ENCODE results near the gene CNOT1. TPM values are rescaled to one million over a fixed set of nuclear protein-coding genes. Genes with fewer than 3 reads are reported as not detected.
A peak's percentile ranks its signal among the peaks of the same experiment; 100 is the strongest.
"Not testable (repeated sequence)": the region's sequence is repeated elsewhere in the genome, so short reads cannot be mapped to it uniquely, and the experiment has no call there.

Gene CNOT1
- 100 to 1,000 TPM; 306 to 397 TPM for total RNA-seq

DNA sequence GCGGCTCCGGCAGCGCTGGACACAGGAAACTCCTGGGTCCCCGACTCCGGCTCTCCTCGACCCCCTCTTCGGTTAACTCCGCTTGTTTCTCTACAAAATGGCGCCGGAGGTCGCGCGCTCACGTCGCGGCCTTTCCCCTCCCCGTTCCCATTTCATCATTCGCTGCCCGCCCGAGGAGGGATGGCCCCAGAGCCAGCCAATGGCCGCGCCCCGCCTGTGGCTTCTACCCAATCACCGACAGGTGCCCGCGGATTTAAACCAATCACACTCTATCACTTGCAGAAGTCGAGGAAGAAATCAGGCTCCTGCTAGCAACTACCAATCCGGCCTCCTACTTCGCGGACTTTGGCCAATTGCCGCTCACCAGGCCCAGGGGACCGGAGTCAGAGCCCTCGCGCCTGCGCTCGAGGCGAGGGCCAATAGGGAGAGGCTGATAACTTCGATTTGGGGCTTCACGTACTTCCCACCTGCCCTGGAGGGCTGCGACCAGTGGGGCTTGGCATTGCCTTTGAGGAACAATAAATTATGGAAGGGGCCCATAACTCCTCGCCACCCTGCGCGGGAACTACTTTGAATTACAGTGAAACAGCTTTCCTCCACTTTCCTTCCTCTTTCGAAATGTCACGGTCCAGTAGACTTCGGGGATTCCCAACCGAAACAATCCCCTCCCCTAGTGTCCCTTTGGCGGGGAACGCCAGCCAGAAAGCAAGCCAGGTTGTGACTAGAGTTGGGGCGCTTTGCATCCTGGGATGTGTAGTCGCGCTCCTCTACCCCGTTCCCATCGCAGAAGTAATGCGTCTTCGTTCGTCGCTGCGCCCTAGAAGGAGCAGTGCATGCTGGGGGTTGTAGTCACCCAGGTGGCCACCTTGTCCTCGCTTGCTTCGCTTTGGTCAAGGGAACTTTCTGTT, at the start of gene CNOT1:
CNOT1 (minus strand) TSS at position 94 of the 908 bp plus-strand sequence. CDS start 30,489 bp downstream, outside the sequence.
- Mint-ChIP-seq H3K4me1 (ENCODE audit: low read depth in 2 of 2) (peaks cover 18 to 27% of the 10 kb centered on the region in 2 donors), H3K36me3 (peaks cover 6% of the 10 kb centered on the region), H3K4me3 (peak within 1 kb of the TSS; percentile 89), H3K27me3 (no peaks in the 10 kb centered on the region), H3K27ac (peak within 1 kb of the TSS; percentile 97), H3K9me3 (no peaks in the 10 kb centered on the region)
- ATAC-seq, result peak; percentile 94 to 95
- peak; percentile 98 for DNase-seq (ENCODE audit: low spot score)

- DNase-seq (ENCODE audit: low spot score) (no peak), ATAC-seq (no peak)
- no peaks in the 10 kb centered on the region for H3K9me3 Mint-ChIP-seq
- no peak overlapping the region for H3K27ac Mint-ChIP-seq
- H3K27me3 Mint-ChIP-seq, result no peaks in the 10 kb centered on the region
- H3K4me1 Mint-ChIP-seq (ENCODE audit: low read depth in 2 of 2), result peaks cover 7 to 13% of the 10 kb centered on the region in 2 donors
- H3K36me3 Mint-ChIP-seq, result no peaks in the 10 kb centered on the region
- no peak overlapping the region for H3K4me3 Mint-ChIP-seq
Observed at GRCh38 chr16:58678716-58679115, 49.1 kb upstream of the CNOT1 start.

DNA sequence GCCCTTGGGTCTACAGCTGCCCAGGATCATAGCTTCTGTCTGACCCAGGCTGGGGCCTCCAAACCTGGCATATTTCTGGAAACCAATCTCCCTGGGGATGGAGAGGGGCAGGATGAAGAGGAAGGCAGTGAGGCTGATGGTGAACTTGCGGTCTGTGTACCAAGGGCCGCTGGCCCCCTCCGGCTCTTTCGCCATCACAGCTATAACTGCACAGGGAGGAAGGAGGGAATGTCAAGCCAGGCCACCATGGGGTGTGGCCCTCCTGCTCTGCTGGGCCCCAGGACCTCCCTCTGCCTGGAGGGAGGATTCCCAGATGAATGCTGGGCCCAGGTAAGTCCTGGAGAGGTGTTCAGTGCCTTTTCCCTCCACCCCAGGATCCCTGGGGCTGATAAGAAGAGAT, 48.6 kb upstream of the CNOT1 start:
- Mint-ChIP-seq H3K27ac (peak overlapping the region in 1 of 2 donors; percentile 61), H3K27me3 (no peaks in the 10 kb centered on the region), H3K4me1 (ENCODE audit: low read depth in 2 of 2) (peaks cover 3 to 8% of the 10 kb centered on the region in 2 donors), H3K9me3 (no peaks in the 10 kb centered on the region), H3K4me3 (no peak overlapping the region), H3K36me3 (no peaks in the 10 kb centered on the region)
- ATAC-seq (peak in 1 of 2 donors; percentile 28), DNase-seq (ENCODE audit: low spot score) (no peak)

GRCh38 chr16:58670946-58671583, 41.4 kb upstream of the CNOT1 start:
- ATAC-seq (no peak), DNase-seq (ENCODE audit: low spot score) (no peak)
- Mint-ChIP-seq H3K4me3 (no peak overlapping the region), H3K27me3 (no peaks in the 10 kb centered on the region), H3K9me3 (no peaks in the 10 kb centered on the region), H3K27ac (no peak overlapping the region), H3K36me3 (no peaks in the 10 kb centered on the region), H3K4me1 (ENCODE audit: low read depth in 2 of 2) (peaks cover 0 to 4% of the 10 kb centered on the region in 2 donors)

DNA sequence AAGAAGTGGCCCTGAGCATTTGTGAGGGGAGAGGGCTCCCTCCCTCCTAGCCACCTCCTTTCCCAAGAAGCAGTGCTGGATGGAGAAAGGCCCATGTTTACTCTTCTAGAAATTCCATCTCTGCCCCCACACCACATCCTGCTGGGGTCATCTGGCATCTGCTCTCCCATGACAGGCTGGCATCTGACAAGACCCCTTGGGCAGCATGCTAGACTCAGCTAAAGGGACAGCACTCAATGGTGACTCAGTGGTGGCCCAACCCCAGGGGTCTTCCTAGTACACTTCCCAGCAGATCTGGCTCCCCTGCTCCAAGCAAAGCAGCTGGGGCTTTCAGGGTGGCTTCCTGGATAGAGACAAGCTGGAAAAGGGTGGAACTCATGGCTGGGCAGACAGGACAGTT, 40.6 kb upstream of the CNOT1 start:
- Mint-ChIP-seq H3K36me3 (no peaks in the 10 kb centered on the region), H3K4me3 (no peak overlapping the region), H3K27me3 (no peaks in the 10 kb centered on the region), H3K27ac (no peak overlapping the region), H3K4me1 (ENCODE audit: low read depth in 2 of 2) (peaks cover 0 to 4% of the 10 kb centered on the region in 2 donors), H3K9me3 (no peaks in the 10 kb centered on the region)
- ATAC-seq (peak in 1 of 2 donors; percentile 36), DNase-seq (ENCODE audit: low spot score) (no peak)

- ATAC-seq, result peak in 1 of 2 donors; percentile 21
- Mint-ChIP-seq H3K4me3 (no peak overlapping the region), H3K36me3 (no peaks in the 10 kb centered on the region), H3K27ac (no peak overlapping the region), H3K4me1 (ENCODE audit: low read depth in 2 of 2) (no peaks in the 10 kb centered on the region), H3K27me3 (no peaks in the 10 kb centered on the region), H3K9me3 (no peaks in the 10 kb centered on the region)
- DNase-seq (ENCODE audit: low spot score), result no peak
Observed at GRCh38 chr16:58665200-58665599, 35.6 kb upstream of the CNOT1 start.

GRCh38 chr16:58661199-58661830, 31.7 kb upstream of the CNOT1 start:
- H3K27ac Mint-ChIP-seq, result no peak overlapping the region
- ATAC-seq (peak; percentile 66 to 75), DNase-seq (ENCODE audit: low spot score) (no peak)
- H3K9me3 Mint-ChIP-seq, result no peaks in the 10 kb centered on the region
- H3K4me1 Mint-ChIP-seq (ENCODE audit: low read depth in 2 of 2), result no peaks in the 10 kb centered on the region
- no peak overlapping the region for H3K4me3 Mint-ChIP-seq
- H3K36me3 Mint-ChIP-seq, result no peaks in the 10 kb centered on the region
- peaks cover 0 to 2% of the 10 kb centered on the region in 2 donors for H3K27me3 Mint-ChIP-seq

GRCh38 chr16:58659911-58660310, 30.3 kb upstream of the CNOT1 start:
- not testable (repeated sequence) for ATAC-seq

GRCh38 chr16:58658796-58659211, 29.2 kb upstream of the CNOT1 start:
- H3K27ac Mint-ChIP-seq, result no peak overlapping the region
- no peaks in the 10 kb centered on the region for H3K36me3 Mint-ChIP-seq
- no peaks in the 10 kb centered on the region for H3K4me1 Mint-ChIP-seq (ENCODE audit: low read depth in 2 of 2)
- H3K4me3 Mint-ChIP-seq, result no peak overlapping the region
- H3K9me3 Mint-ChIP-seq, result no peaks in the 10 kb centered on the region
- H3K27me3 Mint-ChIP-seq, result peaks cover 0 to 5% of the 10 kb centered on the region in 2 donors
- no peak for ATAC-seq
- DNase-seq (ENCODE audit: low spot score), result no peak

More at GRCh38 chr16:58659911-58660310, 30.3 kb upstream of the CNOT1 start:
- DNase-seq (ENCODE audit: low spot score); H3K9me3 Mint-ChIP-seq; H3K4me1 Mint-ChIP-seq (ENCODE audit: low read depth in 2 of 2); H3K27ac Mint-ChIP-seq; H3K27me3 Mint-ChIP-seq; H3K36me3 Mint-ChIP-seq; H3K4me3 Mint-ChIP-seq: not testable (repeated sequence)

GRCh38 chr16:58656899-58657298, 27.3 kb upstream of the CNOT1 start:
- Mint-ChIP-seq H3K4me3 (no peak overlapping the region), H3K4me1 (ENCODE audit: low read depth in 2 of 2) (no peaks in the 10 kb centered on the region), H3K36me3 (no peaks in the 10 kb centered on the region), H3K27ac (no peak overlapping the region), H3K9me3 (no peaks in the 10 kb centered on the region), H3K27me3 (peaks cover 0 to 5% of the 10 kb centered on the region in 2 donors)
- ATAC-seq (no peak), DNase-seq (ENCODE audit: low spot score) (no peak)

- Mint-ChIP-seq H3K9me3 (no peaks in the 10 kb centered on the region), H3K4me1 (ENCODE audit: low read depth in 2 of 2) (no peaks in the 10 kb centered on the region), H3K4me3 (no peak overlapping the region), H3K36me3 (no peaks in the 10 kb centered on the region), H3K27me3 (peaks cover 0 to 5% of the 10 kb centered on the region in 2 donors), H3K27ac (no peak overlapping the region)
- DNase-seq (ENCODE audit: low spot score) (no peak), ATAC-seq (no peak)
Observed at GRCh38 chr16:58655215-58655596, 25.6 kb upstream of the CNOT1 start.

DNA sequence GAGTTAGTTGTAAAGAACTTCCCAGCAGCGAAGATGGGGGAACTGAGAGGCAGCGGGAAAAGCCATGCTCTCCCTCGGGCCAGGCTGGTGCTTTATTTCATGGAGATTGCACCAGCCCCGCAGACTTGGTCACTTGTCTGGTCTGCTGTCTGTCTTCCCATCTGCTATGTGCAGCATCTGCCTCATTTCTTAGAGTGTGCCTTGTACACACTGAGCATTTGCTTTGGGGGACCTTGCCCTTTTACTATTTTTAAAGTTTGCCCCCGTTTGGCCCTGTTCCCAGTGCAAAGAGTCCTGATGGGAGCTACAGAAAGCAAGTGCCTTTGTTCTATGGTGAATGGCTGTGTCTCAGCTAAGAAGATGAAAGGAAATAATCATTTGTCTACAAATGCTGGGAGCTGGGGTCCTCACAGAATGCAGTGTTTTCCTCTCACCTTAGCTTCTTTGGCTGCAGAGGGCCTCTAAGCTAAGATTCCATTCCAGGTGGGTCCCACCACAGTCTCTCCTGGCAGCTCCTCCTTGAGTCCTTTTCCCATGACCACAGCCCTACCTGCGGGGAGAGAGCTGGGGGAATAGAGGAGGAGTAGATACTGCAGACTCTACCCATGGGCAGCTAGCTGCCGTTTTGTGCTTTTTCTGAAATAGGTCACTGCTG, 25.1 kb upstream of the CNOT1 start:
- no peak for ATAC-seq
- H3K4me1 Mint-ChIP-seq (ENCODE audit: low read depth in 2 of 2), result no peaks in the 10 kb centered on the region
- H3K9me3 Mint-ChIP-seq, result no peaks in the 10 kb centered on the region
- no peak for DNase-seq (ENCODE audit: low spot score)
- no peak overlapping the region for H3K27ac Mint-ChIP-seq
- peaks cover 0 to 5% of the 10 kb centered on the region in 2 donors for H3K27me3 Mint-ChIP-seq
- H3K36me3 Mint-ChIP-seq, result no peaks in the 10 kb centered on the region
- no peak overlapping the region for H3K4me3 Mint-ChIP-seq

GRCh38 chr16:58652741-58653140, 23.1 kb upstream of the CNOT1 start:
- H3K36me3 Mint-ChIP-seq, result no peaks in the 10 kb centered on the region
- peaks cover 0 to 3% of the 10 kb centered on the region in 2 donors for H3K27me3 Mint-ChIP-seq
- H3K4me3 Mint-ChIP-seq, result no peak overlapping the region
- ATAC-seq, result no peak
- DNase-seq (ENCODE audit: low spot score), result no peak
- no peaks in the 10 kb centered on the region for H3K9me3 Mint-ChIP-seq
- H3K27ac Mint-ChIP-seq, result no peak overlapping the region
- no peaks in the 10 kb centered on the region for H3K4me1 Mint-ChIP-seq (ENCODE audit: low read depth in 2 of 2)
